ENCODE data around the gene ISCU.

- TF ChIP-seq POLR2A (IDR thresholded peaks at IDR 0.05), result peak; percentile 76 to 94
- TF ChIP-seq CTCF (IDR thresholded peaks at IDR 0.05), result peak in 2 of 5 experiments; percentile 27 to 40
These were observed at the start of gene ISCU for GRCh38 chr12:108562348-108563135.
